Peyer's patch (tissue), 4 donors: ENCODE data around the gene AGAP5.
"Not testable (repeated sequence)": the region's sequence is repeated elsewhere in the genome, so short reads cannot be mapped to it uniquely, and the experiment has no call there.

ENCODE experiments used
- POLR2A ChIP-seq, 2 donors: fragments of 450-650 bp; IDR thresholded peaks; one replicate each; pipeline ENCODE4 v1.5.1; 2017; ENCODE audit warnings: antibody characterized with exemption in 2 of 2, mild to moderate bottlenecking in 2 of 2, moderate library complexity in 2 of 2
- TF ChIP-seq, protein P1 (sequence below), 6 experiments: fragments of 450-650 bp in 4 of 6; fragments of 200-600 bp in 2 of 6; sonication (generic) in 1 of 6; IDR thresholded peaks; one replicate each; pipeline ENCODE4 v1.5.1; 2017 to 2019; ENCODE audit warnings: antibody characterized with exemption in 6 of 6, mild to moderate bottlenecking in 3 of 6, moderate library complexity in 1 of 6

DNA sequence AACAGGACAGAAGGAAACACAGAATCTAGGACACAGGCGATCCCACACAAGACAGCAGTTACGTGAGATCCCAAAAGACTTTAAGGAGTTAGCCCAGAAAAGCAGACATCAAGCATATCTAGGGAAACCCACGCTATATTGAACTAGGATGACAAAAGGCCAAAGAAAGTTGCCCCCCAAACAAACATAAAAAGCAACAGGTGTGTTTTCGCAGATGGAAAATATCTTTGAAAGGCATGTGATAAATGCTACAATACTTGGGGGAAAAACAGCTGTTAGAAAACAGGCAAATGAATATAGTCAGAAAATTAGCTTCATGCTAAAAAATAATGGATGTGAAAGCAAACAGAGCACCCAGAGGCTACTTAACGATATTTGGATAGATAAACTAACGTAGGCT, 7.2 kb downstream of the AGAP5 start:
- TF ChIP-seq, protein P1, sequence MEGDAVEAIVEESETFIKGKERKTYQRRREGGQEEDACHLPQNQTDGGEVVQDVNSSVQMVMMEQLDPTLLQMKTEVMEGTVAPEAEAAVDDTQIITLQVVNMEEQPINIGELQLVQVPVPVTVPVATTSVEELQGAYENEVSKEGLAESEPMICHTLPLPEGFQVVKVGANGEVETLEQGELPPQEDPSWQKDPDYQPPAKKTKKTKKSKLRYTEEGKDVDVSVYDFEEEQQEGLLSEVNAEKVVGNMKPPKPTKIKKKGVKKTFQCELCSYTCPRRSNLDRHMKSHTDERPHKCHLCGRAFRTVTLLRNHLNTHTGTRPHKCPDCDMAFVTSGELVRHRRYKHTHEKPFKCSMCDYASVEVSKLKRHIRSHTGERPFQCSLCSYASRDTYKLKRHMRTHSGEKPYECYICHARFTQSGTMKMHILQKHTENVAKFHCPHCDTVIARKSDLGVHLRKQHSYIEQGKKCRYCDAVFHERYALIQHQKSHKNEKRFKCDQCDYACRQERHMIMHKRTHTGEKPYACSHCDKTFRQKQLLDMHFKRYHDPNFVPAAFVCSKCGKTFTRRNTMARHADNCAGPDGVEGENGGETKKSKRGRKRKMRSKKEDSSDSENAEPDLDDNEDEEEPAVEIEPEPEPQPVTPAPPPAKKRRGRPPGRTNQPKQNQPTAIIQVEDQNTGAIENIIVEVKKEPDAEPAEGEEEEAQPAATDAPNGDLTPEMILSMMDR (IDR thresholded peaks at IDR 0.05) = not testable (repeated sequence)
- TF ChIP-seq POLR2A (IDR thresholded peaks at IDR 0.05) = not testable (repeated sequence)
